NCI-H2196 treated with DMSO at 0.1 percent for 48 hours (cell line): ENCODE results near the gene DIS3L2.

ENCODE experiments used
- DNase-seq: peaks from one replicate; lab custom pipeline; 2025; ENCODE audit not compliant: unreplicated experiment; lab: John Stamatoyannopoulos, UW

DIS3L2 gene

GRCh38 chr2:231955758-231956472 lies 5.6 kb upstream of the DIS3L2 start:
- DNase-seq: no peak

- DNase-seq: no peak
Observed at GRCh38 chr2:231957913-231958763, 3.4 kb upstream of the DIS3L2 start.

DNA sequence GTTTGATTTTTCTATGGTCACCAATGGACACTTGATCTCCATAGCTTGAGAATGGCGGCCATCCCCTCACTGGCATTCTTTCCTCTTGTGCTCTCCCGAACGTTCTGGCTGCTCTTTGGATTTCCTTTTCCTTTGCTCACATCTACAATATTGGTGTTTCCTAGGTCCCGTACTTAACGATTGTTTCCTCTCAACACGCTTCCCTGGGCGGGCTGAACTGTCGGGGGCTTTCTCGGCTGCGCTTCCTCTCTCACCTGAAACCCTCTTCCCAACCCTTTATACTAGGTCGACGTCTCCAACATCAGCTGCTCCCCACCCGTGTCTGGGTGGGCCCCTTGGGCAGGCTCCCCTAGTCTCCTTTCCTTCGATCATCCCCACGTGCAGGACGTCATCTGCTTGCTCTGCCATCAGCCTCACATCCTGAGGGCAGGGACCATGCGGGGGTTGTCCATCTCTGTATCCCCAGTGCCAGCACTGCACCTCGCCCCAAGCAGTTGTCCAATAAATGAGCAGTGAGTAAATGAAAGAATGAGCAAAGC lies 634 bp upstream of the DIS3L2 start:
- no peak for DNase-seq

DNA sequence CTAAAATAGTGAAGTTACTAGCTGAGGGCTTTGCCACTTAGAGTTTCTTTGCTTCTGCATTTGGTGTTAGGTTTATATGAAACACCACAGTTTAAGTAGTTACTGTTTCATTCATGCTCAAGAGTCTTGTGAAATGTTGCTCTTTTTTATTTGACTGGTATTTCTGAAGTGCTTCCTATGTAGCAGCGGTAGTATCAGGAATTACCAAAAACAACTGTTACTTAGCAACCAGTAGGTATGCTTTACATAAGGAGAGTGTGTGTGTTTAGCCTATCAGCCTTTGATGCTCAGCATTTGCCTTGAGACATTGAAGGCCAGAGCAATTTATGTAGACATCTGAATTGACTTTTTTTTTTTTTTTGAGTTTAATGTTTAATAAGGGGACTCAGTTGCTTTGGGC lies 3.6 kb downstream of the DIS3L2 start:
- DNase-seq: peak; percentile 8

- DNase-seq: no peak
Observed at GRCh38 chr2:231966886-231967285, 5.4 kb downstream of the DIS3L2 start.

- DNase-seq: no peak
Observed at GRCh38 chr2:231968820-231969219, 7.3 kb downstream of the DIS3L2 start.

DNA sequence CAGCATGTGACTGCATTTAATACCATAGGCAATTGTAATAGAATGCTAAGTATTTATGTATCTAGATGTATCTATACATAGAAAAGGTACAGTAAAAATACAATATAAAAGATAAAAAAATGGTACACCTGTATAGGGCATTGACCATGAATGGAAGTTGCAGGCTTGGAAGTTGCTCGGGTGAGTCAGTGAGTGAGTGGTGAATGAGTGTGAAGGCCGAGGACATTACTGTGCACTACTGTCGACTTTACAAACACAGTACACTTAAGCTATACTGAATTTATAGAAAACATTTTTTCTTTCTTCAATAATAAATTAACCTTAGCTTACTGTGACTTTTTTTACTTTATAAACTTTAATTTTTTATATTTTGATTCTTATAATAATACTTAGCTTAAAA lies 8.9 kb downstream of the DIS3L2 start:
- DNase-seq: no peak

GRCh38 chr2:231975001-231975400 lies 13.5 kb downstream of the DIS3L2 start:
- DNase-seq: no peak

GRCh38 chr2:231977430-231977829 lies 15.9 kb downstream of the DIS3L2 start:
- no peak for DNase-seq

DNA sequence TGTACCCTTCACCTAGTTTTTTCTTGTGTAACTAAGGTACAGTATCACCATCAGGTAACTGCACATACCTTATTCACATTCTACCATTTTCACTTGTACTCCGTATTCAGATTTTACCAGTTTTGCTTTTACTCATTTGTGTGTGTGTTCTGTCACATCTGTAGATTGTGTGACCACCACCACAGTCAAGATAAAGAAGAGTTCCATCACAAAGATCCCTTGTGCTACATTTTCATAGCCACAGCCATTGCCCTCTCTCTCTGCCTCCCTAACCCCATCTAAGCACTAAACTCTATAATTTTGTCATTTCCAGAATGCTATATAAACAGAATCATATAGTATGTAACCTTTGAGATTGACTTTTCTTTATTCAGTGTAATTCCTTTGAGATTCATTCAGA lies 23.5 kb downstream of the DIS3L2 start:
- no peak for DNase-seq

- DNase-seq: no peak
Observed at GRCh38 chr2:231985823-231986261, 24.3 kb downstream of the DIS3L2 start.

- DNase-seq: no peak
Observed at GRCh38 chr2:231987124-231987727, 25.7 kb downstream of the DIS3L2 start.

- DNase-seq: no peak
Observed at GRCh38 chr2:231988179-231988866, 26.8 kb downstream of the DIS3L2 start.

- DNase-seq: no peak
Observed at GRCh38 chr2:231991664-231992063, 30.2 kb downstream of the DIS3L2 start.

DNA sequence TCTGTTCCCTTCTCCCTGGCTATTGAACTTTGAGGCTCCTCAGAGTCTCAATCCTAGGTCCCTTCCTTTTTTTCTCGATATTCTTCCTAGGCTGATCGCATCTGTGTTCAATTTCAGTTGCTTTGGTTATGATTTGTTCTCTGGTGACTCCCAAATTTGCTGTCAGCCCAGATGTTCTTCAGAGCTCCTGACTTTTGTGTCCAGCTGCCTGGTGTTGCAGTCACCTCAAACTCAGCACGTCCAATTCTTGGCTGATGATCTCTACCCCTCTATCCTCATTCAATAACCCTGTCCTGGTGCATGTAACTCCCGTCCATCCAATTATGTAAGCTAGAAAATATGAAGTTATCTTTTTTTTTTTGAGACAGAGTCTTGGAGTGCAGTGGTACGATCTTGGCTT lies 31.4 kb downstream of the DIS3L2 start:
- DNase-seq: no peak

GRCh38 chr2:231996797-231997540 lies 35.5 kb downstream of the DIS3L2 start:
- no peak for DNase-seq

- DNase-seq: no peak
Observed at GRCh38 chr2:231998046-231998445, 36.5 kb downstream of the DIS3L2 start.

DNA sequence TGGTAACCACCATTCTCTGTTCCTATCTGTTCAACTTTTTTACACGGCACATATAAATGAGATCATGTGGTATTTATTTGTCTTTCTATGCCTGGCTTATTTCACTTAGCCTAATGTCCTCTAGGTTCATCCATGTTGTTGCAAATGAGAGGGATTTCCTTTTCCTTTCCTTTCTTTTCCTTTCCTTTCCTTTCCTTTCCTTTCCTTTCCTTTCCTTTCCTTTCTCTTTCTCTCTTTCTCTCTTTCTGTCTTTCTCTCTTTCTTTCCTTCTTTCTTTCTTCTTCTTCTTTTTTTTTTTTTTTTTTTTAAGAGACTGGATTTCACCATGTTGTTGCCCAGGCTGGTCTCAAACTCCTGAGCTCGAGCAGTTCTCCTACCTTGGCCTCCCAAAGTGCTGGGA lies 38.9 kb downstream of the DIS3L2 start:
- DNase-seq: no peak

- DNase-seq: no peak
Observed at GRCh38 chr2:232001073-232001472, 39.6 kb downstream of the DIS3L2 start.

GRCh38 chr2:232006253-232006652 lies 44.7 kb downstream of the DIS3L2 start:
- no peak for DNase-seq
